Sigmoid colon (tissue), 7 donors: ENCODE data around the gene DEFB132. TPM values are rescaled to one million over a fixed set of nuclear protein-coding genes. Genes with fewer than 3 reads are reported as not detected.
A peak's percentile ranks its signal among the peaks of the same experiment; 100 is the strongest.

Experiments
- DNase-seq: peaks from one replicate; pipeline ENCODE4 v3.0.0-alpha.2; 2019
- H3K27ac ChIP-seq, 4 donors: fragments of 200-600 bp; sonication (generic); one replicate each; pipeline ENCODE4 v1.5.1; 2016 to 2019; ENCODE audit warnings: mild to moderate bottlenecking in 1 of 4
- H3K27me3 ChIP-seq, 3 donors: fragments of 200-600 bp; sonication (generic); one replicate each; pipeline ENCODE4 v1.5.1; 2019; ENCODE audit warnings: mild to moderate bottlenecking in 1 of 3
- H3K36me3 ChIP-seq, 4 donors: fragments of 200-600 bp; sonication (generic); one replicate each; pipeline ENCODE4 v1.5.1; 2016 to 2019
- H3K4me1 ChIP-seq, 4 donors: fragments of 200-600 bp; sonication (generic); one replicate each; pipeline ENCODE4 v1.5.1; 2017 to 2019
- H3K4me3 ChIP-seq, 4 donors: fragments of 200-600 bp; sonication (generic); one replicate each; pipeline ENCODE4 v1.5.1; 2017 to 2019; ENCODE audit warnings: mild to moderate bottlenecking in 2 of 4, moderate library complexity in 1 of 4
- H3K9me3 ChIP-seq, 4 donors: fragments of 200-600 bp in 3 of 4; sonication (generic) in 3 of 4; one replicate each; pipeline versions ENCODE4 v1.5.1 to v1.6.1; 2013 to 2019
- CTCF ChIP-seq, 4 experiments: fragments of 450-650 bp in 3 of 4; fragments of 200-600 bp in 1 of 4; IDR thresholded peaks; one replicate each; pipeline ENCODE4 v1.5.1; 2016 to 2019; ENCODE audit warnings: antibody characterized with exemption in 4 of 4, mild to moderate bottlenecking in 3 of 4, moderate library complexity in 2 of 4
- EP300 ChIP-seq, 4 donors: sonication (generic); formaldehyde crosslinking; IDR thresholded peaks; one replicate each; pipeline ENCODE4 v1.6.1; 2017; ENCODE audit warnings: antibody characterized with exemption in 4 of 4
- POLR2A ChIP-seq, 2 donors: fragments of 450-650 bp; IDR thresholded peaks; one replicate each; pipeline ENCODE4 v1.6.1; 2016; ENCODE audit warnings: antibody characterized with exemption in 2 of 2, mild to moderate bottlenecking in 2 of 2, moderate library complexity in 2 of 2
- POLR2AphosphoS5 ChIP-seq, 4 donors: sonication (generic); formaldehyde crosslinking; IDR thresholded peaks; one replicate each; pipeline ENCODE4 v1.6.1; 2017; ENCODE audit warnings: antibody characterized with exemption in 4 of 4
- WGBS, 2 donors: extraction: QIAGEN DNeasy Blood & Tissue Kit; methylation state at CpG; one replicate each; pipeline ENCODE4 v1.1.7; 2013; 5-methylcytosine and 5-hydroxymethylcytosine counted together
- intact Hi-C: fragments of 100-400 bp; cut with DNase I; formaldehyde crosslinking; loops from one replicate; pipeline ENCODE4 v1.15.1; 2023
- polyA plus RNA-seq, 3 donors: library from polyadenylated mRNA; stranded (reverse); fragments of 200-250 nt; gene quantifications; one replicate each; pipeline ENCODE4 v1.2.3, GENCODE V29; 2013
- total RNA-seq, 4 donors: library from RNA; depleted of rRNA; stranded (reverse); fragments of >200 nt; gene quantifications; one replicate each; pipeline ENCODE4 v1.1.0, GENCODE V29; 2016
- donor health status: healthy with polysubstance abuse.
- donor health status: Bipolar disorder and iron deficiency.
- donor health status: healthy.

Gene DEFB132
- total and polyA plus RNA-seq, 7 donors = 0.06 TPM; not detected in 6

GRCh38 chr20:297925-298775 is 40.6 kb downstream of the DEFB132 start:
- peaks cover 0 to 45% (median 43%) of the 10 kb centered on the region in 4 donors for H3K4me1 ChIP-seq
- peak overlapping the region; percentile 73 to 95 (median 80) for H3K4me3 ChIP-seq
- no peak for TF ChIP-seq CTCF (IDR thresholded peaks at IDR 0.05)
- TF ChIP-seq POLR2AphosphoS5 (IDR thresholded peaks at IDR 0.05) = peak; percentile 25 to 78 (median 56)
- no peak for TF ChIP-seq EP300 (IDR thresholded peaks at IDR 0.05)
- peak in 1 of 2 donors; percentile 8 for TF ChIP-seq POLR2A (IDR thresholded peaks at IDR 0.05)
- intact Hi-C loops = loop anchor here (1.0 kb wide), 1 partner anchor 26 kb away; no protein-coding TSS in a partner anchor
- 0% methylated on average over 75 of the region's 75 CpGs for WGBS, 2 donors
- H3K9me3 ChIP-seq = no peaks in the 10 kb centered on the region
- H3K36me3 ChIP-seq = no peaks in the 10 kb centered on the region
- H3K27me3 ChIP-seq = no peaks in the 10 kb centered on the region
- H3K27ac ChIP-seq = peak overlapping the region; percentile 94 to 98 (median 97)
- peak; percentile 84 for DNase-seq

GRCh38 chr20:298776-299391 is 41.4 kb downstream of the DEFB132 start:
- 7 to 13% methylated on average over 15 of the region's 15 CpGs for WGBS, 2 donors
- no peak for DNase-seq
- Histone ChIP-seq H3K9me3 (no peaks in the 10 kb centered on the region), H3K27me3 (no peaks in the 10 kb centered on the region), H3K4me3 (peak overlapping the region; percentile 73 to 95 (median 80)), H3K27ac (peak overlapping the region; percentile 94 to 98 (median 97)), H3K4me1 (peaks cover 0 to 45% (median 43%) of the 10 kb centered on the region in 4 donors), H3K36me3 (no peaks in the 10 kb centered on the region)
- intact Hi-C loops = loop anchor here (1.0 kb wide), 1 partner anchor 25 kb away; no protein-coding TSS in a partner anchor
- no peak for TF ChIP-seq CTCF (IDR thresholded peaks at IDR 0.05)
- TF ChIP-seq POLR2A (IDR thresholded peaks at IDR 0.05) = no peak
- no peak for TF ChIP-seq POLR2AphosphoS5 (IDR thresholded peaks at IDR 0.05)
- no peak for TF ChIP-seq EP300 (IDR thresholded peaks at IDR 0.05)

GRCh38 chr20:300345-300990 is 42.9 kb downstream of the DEFB132 start:
- WGBS, 2 donors = 50 to 55% methylated on average over 10 of the region's 10 CpGs
- peaks cover 0 to 45% (median 43%) of the 10 kb centered on the region in 4 donors for H3K4me1 ChIP-seq
- no peaks in the 10 kb centered on the region for H3K9me3 ChIP-seq
- peak overlapping the region; percentile 30 to 98 (median 70) for H3K27ac ChIP-seq
- H3K4me3 ChIP-seq = peak overlapping the region in 2 of 4 donors; percentile 82 to 95
- H3K36me3 ChIP-seq = no peaks in the 10 kb centered on the region
- TF ChIP-seq POLR2AphosphoS5 (IDR thresholded peaks at IDR 0.05) (no peak), POLR2A (IDR thresholded peaks at IDR 0.05) (no peak), EP300 (IDR thresholded peaks at IDR 0.05) (no peak), CTCF (IDR thresholded peaks at IDR 0.05) (no peak)
- DNase-seq = no peak
- no peaks in the 10 kb centered on the region for H3K27me3 ChIP-seq
- intact Hi-C loops = no loop called here

GRCh38 chr20:301886-302848 is 44.6 kb downstream of the DEFB132 start:
- Histone ChIP-seq H3K4me1 (peaks cover 0 to 34% (median 33%) of the 10 kb centered on the region in 4 donors), H3K27ac (peak overlapping the region in 3 of 4 donors; percentile 43 to 98 (median 96)), H3K4me3 (no peak overlapping the region), H3K9me3 (no peaks in the 10 kb centered on the region), H3K27me3 (no peaks in the 10 kb centered on the region), H3K36me3 (no peaks in the 10 kb centered on the region)
- 86 to 87% methylated on average over 13 of the region's 13 CpGs for WGBS, 2 donors
- TF ChIP-seq EP300 (IDR thresholded peaks at IDR 0.05) (no peak), POLR2AphosphoS5 (IDR thresholded peaks at IDR 0.05) (no peak), CTCF (IDR thresholded peaks at IDR 0.05) (no peak), POLR2A (IDR thresholded peaks at IDR 0.05) (no peak)
- DNase-seq = no peak
- intact Hi-C loops = no loop called here
